ENCODE measurements around the gene SLC16A13. TPM values are rescaled to one million over a fixed set of nuclear protein-coding genes. Genes with fewer than 3 reads are reported as not detected.
A peak's percentile ranks its signal among the peaks of the same experiment; 100 is the strongest.

Gene SLC16A13
- total RNA-seq, 6 experiments from 2014 or later: 14.7 to 66.4 (median 39.5) TPM

- H3K4me1 ChIP-seq: peaks cover 0 to 14% (median 5%) of the 10 kb centered on the region in 4 donors
- TF ChIP-seq CTCF (IDR thresholded peaks at IDR 0.05) (no peak), POLR2A (IDR thresholded peaks at IDR 0.05) (no peak)
- peak overlapping the region; percentile 50 to 59 (median 58) for H3K4me3 ChIP-seq
- ATAC-seq (no peak), DNase-seq (no peak)
- no peaks in the 10 kb centered on the region for H3K9me3 ChIP-seq
- intact Hi-C loops (cut with DNase I): no loop called here
- no peaks in the 10 kb centered on the region for H3K27me3 ChIP-seq
- H3K36me3 ChIP-seq: no peaks in the 10 kb centered on the region
- H3K27ac ChIP-seq: peak overlapping the region; percentile 70 to 73 (median 71)
- WGBS (ENCODE audit: insufficient coverage, low coverage, low lambda C conversion rate, missing lambda C conversion rate): 27% methylated on average over 8 of the region's 10 CpGs
Observed at GRCh38 chr17:7019367-7019766, 16.4 kb upstream of the SLC16A13 start.

- DNase-seq (no peak), ATAC-seq (no peak)
- WGBS (ENCODE audit: insufficient coverage, low coverage, low lambda C conversion rate, missing lambda C conversion rate): 20% methylated on average over 9 of the region's 16 CpGs
- intact Hi-C loops (cut with DNase I): no loop called here
- Histone ChIP-seq H3K9me3 (no peaks in the 10 kb centered on the region), H3K27ac (peak overlapping the region; percentile 70 to 73 (median 71)), H3K4me3 (peak overlapping the region; percentile 50 to 59 (median 58)), H3K36me3 (no peaks in the 10 kb centered on the region), H3K4me1 (peaks cover 0 to 13% (median 5%) of the 10 kb centered on the region in 4 donors), H3K27me3 (no peaks in the 10 kb centered on the region)
- TF ChIP-seq CTCF (IDR thresholded peaks at IDR 0.05) (no peak), POLR2A (IDR thresholded peaks at IDR 0.05) (no peak)
Observed at GRCh38 chr17:7019839-7020519, 15.8 kb upstream of the SLC16A13 start.

- Histone ChIP-seq H3K9me3 (no peaks in the 10 kb centered on the region), H3K4me3 (no peak overlapping the region), H3K36me3 (no peaks in the 10 kb centered on the region), H3K4me1 (peaks cover 0 to 10% (median 2%) of the 10 kb centered on the region in 4 donors), H3K27me3 (no peaks in the 10 kb centered on the region), H3K27ac (peak overlapping the region; percentile 51 to 72 (median 72))
- TF ChIP-seq POLR2A (IDR thresholded peaks at IDR 0.05) (no peak), CTCF (IDR thresholded peaks at IDR 0.05) (no peak)
- no peak for DNase-seq
- WGBS (ENCODE audit: insufficient coverage, low coverage, low lambda C conversion rate, missing lambda C conversion rate): 59% methylated on average over 11 of the region's 11 CpGs
- intact Hi-C loops (cut with DNase I): no loop called here
- no peak for ATAC-seq
Observed at GRCh38 chr17:7020894-7021664, 14.7 kb upstream of the SLC16A13 start.

- Histone ChIP-seq H3K36me3 (no peaks in the 10 kb centered on the region), H3K27me3 (no peaks in the 10 kb centered on the region), H3K4me3 (peak overlapping the region; percentile 23 to 38 (median 36)), H3K9me3 (no peaks in the 10 kb centered on the region), H3K4me1 (peaks cover 0 to 10% (median 2%) of the 10 kb centered on the region in 4 donors), H3K27ac (peak overlapping the region; percentile 59 to 72 (median 72))
- 0% methylated on average over 4 of the region's 53 CpGs for WGBS (ENCODE audit: insufficient coverage, low coverage, low lambda C conversion rate, missing lambda C conversion rate)
- ATAC-seq (peak; percentile 69 to 78 (median 76)), DNase-seq (peak; percentile 83 to 85 (median 83))
- intact Hi-C loops (cut with DNase I): no loop called here
- peak; percentile 90 to 99 (median 98) for TF ChIP-seq CTCF (IDR thresholded peaks at IDR 0.05)
- TF ChIP-seq POLR2A (IDR thresholded peaks at IDR 0.05): no peak
Observed at GRCh38 chr17:7021993-7022778, 13.6 kb upstream of the SLC16A13 start.

Measured in right lobe of liver (tissue), 6 donors.